ENCODE data around the gene SHANK2. TPM values are rescaled to one million over a fixed set of nuclear protein-coding genes. Genes with fewer than 3 reads are reported as not detected.
A peak's percentile ranks its signal among the peaks of the same experiment; 100 is the strongest.

Gene SHANK2
- total and polyA plus RNA-seq, 2 of the 4 experiments (the other 2 are of a cell fraction): 1.6 to 2.2 TPM

DNA sequence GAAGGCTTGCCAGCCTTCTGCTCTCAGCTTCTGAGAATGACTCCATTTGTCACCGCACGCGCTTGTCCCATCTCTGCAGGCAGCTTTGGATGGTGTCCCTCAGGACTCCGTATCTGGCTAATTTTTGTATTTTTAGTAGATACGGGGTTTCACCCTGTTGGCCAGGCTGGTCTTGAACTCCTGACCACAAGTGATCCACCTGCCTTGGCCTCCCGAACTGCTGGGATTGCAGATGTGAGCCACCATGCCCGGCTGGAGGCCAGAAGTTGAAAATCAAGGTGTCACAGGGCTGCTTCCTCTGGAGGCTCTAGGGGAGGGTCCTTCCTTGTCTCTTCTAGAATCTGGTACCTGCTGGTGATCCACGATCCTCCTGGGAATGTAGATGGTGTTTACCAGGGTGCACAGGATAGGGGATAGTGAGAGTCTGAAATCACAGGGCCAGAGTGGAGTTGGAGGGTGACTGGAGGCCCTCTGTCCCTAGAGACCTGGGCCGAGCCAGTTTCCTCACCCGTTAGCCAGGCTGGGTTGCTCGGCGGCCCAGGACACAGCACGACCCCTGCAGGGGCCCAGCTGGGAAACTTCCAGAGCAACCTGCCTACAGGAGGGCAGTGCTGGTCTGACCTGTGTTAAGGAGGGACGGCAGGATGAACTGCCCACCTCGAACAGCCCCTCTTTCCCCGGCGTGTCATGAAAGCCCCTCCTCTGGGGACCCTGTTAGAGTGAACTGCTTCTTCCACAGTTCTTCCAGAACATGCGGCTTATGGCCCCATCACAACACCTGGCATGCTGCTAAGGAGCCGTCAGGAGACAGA lies 48.9 kb upstream of the SHANK2 start (continued):
- no peak for TF ChIP-seq ELK1 (IDR thresholded peaks at IDR 0.05; ENCODE audit: borderline replicate concordance, low read depth, low read length)

- H3K4me3 ChIP-seq (ENCODE audit: insufficient read depth, low read depth, low read length): no peak overlapping the region
- H4K91ac ChIP-seq (ENCODE audit: insufficient read depth, low read depth, low read length): peak overlapping the region; percentile 97
- no peak overlapping the region; the same call in 1 of the 2 replicates for H3K14ac ChIP-seq (replicated peaks; ENCODE audit: low read depth, low read length)
- H4K5ac ChIP-seq (ENCODE audit: low read depth, low read length): peak overlapping the region; percentile 5; the same call in 1 of the 2 replicates
- no peak overlapping the region; the same call in 1 of the 3 replicates for H2BK15ac ChIP-seq (ENCODE audit: low read depth, low read length)
- H3K4me1 ChIP-seq (ENCODE audit: control insufficient read depth, insufficient read depth, low read length): peaks cover 32% of the 10 kb centered on the region
- no peak overlapping the region for H2AK9ac ChIP-seq (replicated peaks; ENCODE audit: low read depth, low read length, poor library complexity)
- ChIA-PET POLR2A (ENCODE audit: unreplicated experiment) (no interaction called here), CTCF (interaction anchor here (1.5 kb wide), 1 partner anchor 13 kb away, joined by 3 read pairs; no protein-coding TSS in a partner anchor)
- no peak overlapping the region for H3K9ac ChIP-seq (ENCODE audit: low read depth, low read length)
- DNase-seq (no peak), ATAC-seq (ENCODE audit: low read depth) (no peak)
- peak overlapping the region; percentile 95 for H2BK120ac ChIP-seq (ENCODE audit: low read depth, low read length)
- BruUV-seq (replicated peaks): no TSS peak
- peaks cover 14% of the 10 kb centered on the region for H3K9me1 ChIP-seq (ENCODE audit: insufficient read depth, low read length)
- H3K36me3 ChIP-seq (ENCODE audit: control insufficient read depth, insufficient read depth, low read length): no peaks in the 10 kb centered on the region
- H4K20me1 ChIP-seq (ENCODE audit: insufficient read depth, low read length): no peaks in the 10 kb centered on the region
- H3K4ac ChIP-seq (ENCODE audit: low read depth, low read length): peak overlapping the region; percentile 82
- WGBS, 2 experiments (ENCODE audit: extremely low coverage in 2 of 2, insufficient read length in 1 of 2): 17% methylated on average over 1 of the region's 8 CpGs; no CpG with 5 or more reads in 1 of the 2 experiments
- peak overlapping the region; percentile 28 to 83 for H4K8ac ChIP-seq (ENCODE audit: low read depth in 2 of 2, low read length in 2 of 2)
- intact Hi-C loops (cut with micrococcal nuclease) (no loop called here), in situ Hi-C loops (cut with MboI; ENCODE audit: low sequenced_read_pairs) (no loop called here), dilution Hi-C loops (cut with HindIII; ENCODE audit: low sequenced_read_pairs, unreplicated experiment) (no loop called here)
- no peaks in the 10 kb centered on the region for H3K27me3 ChIP-seq (ENCODE audit: control insufficient read depth, insufficient read depth, low read length)
- no peak overlapping the region for H2AK5ac ChIP-seq (ENCODE audit: low read depth, low read length)
- no peaks in the 10 kb centered on the region for H3K79me1 ChIP-seq (ENCODE audit: low read depth in 1 of 2, low read length in 2 of 2)
- H2BK20ac ChIP-seq (ENCODE audit: low read depth, low read length): peak overlapping the region; percentile 88
- H3K27ac ChIP-seq (ENCODE audit: insufficient read depth, low read length): peak overlapping the region; percentile 83; the same call in 1 of the 2 replicates
- peak overlapping the region; percentile 22; the same call in 1 of the 2 replicates for H3K18ac ChIP-seq (ENCODE audit: low read depth, low read length)
- H3K23ac ChIP-seq (ENCODE audit: low read depth, low read length): no peak overlapping the region
- 0 out of 2 replicates have a peak overlapping the region, but pooled peaks have one; percentile 22 for H3K56ac ChIP-seq (ENCODE audit: extremely low read depth, insufficient read depth, low read length)
- H3K9me3 ChIP-seq (ENCODE audit: control insufficient read depth, insufficient read depth, low read length): no peaks in the 10 kb centered on the region
- H2BK5ac ChIP-seq (ENCODE audit: low read depth, low read length, poor library complexity, severe bottlenecking): peak overlapping the region; percentile 94
- no peak overlapping the region for H3K4me2 ChIP-seq (ENCODE audit: low read depth, low read length)
- no peak overlapping the region for H2AFZ ChIP-seq (replicated peaks; ENCODE audit: low read length, poor library complexity)
- TF ChIP-seq ELK1 (IDR thresholded peaks at IDR 0.05; ENCODE audit: borderline replicate concordance, low read depth, low read length) (no peak), CHD1 (IDR thresholded peaks at IDR 0.05; ENCODE audit: low read depth, low read length) (no peak), BHLHE40 (IDR thresholded peaks at IDR 0.05; ENCODE audit: low read depth, low read length) (no peak), POLR2A (IDR thresholded peaks at IDR 0.05; ENCODE audit: low read depth, low read length) (no peak), RAD21 (IDR thresholded peaks at IDR 0.05; ENCODE audit: low read length) (no peak), FOS (IDR thresholded peaks at IDR 0.05; ENCODE audit: low read depth, low read length) (no peak), MAZ (IDR thresholded peaks at IDR 0.05; ENCODE audit: borderline replicate concordance, low read depth, low read length) (no peak), NFE2L2 (IDR thresholded peaks at IDR 0.05; ENCODE audit: low read depth, low read length) (no peak), CEBPB (IDR thresholded peaks at IDR 0.05; ENCODE audit: low read depth, low read length) (no peak), CTCF (conservative IDR thresholded peaks at IDR 0.05; ENCODE audit: low read depth, low read length) (no peak), RCOR1 (IDR thresholded peaks at IDR 0.05; ENCODE audit: insufficient replicate concordance, low read length) (no peak)
Measured at GRCh38 chr11:71300187-71300586, 47.8 kb upstream of the SHANK2 start.
